GM18519 (cell line): ENCODE measurements around the gene COBL.

Source experiments
- ATAC-seq: cut with Tn5 transposase; IDR thresholded peaks from one replicate; pipeline ENCODE4 v1.9.1; 2021; ENCODE audit warnings: mild to moderate bottlenecking, moderate library complexity; ENCODE audit not compliant: unreplicated experiment, low FRiP score

COBL gene

GRCh38 chr7:51158742-51159445 is 157.7 kb downstream of the COBL start:
- ATAC-seq, result no peak

GRCh38 chr7:51158211-51158610 is 158.4 kb downstream of the COBL start:
- no peak for ATAC-seq

GRCh38 chr7:51154201-51154600 is 162.4 kb downstream of the COBL start:
- no peak for ATAC-seq

- ATAC-seq, result no peak
Observed at GRCh38 chr7:51152706-51153200, 163.9 kb downstream of the COBL start.

- no peak for ATAC-seq
Observed at GRCh38 chr7:51151455-51151854, 165.2 kb downstream of the COBL start.

- no peak for ATAC-seq
Observed at GRCh38 chr7:51150193-51150592, 166.4 kb downstream of the COBL start.

GRCh38 chr7:51148216-51148615 is 168.4 kb downstream of the COBL start:
- ATAC-seq, result no peak

- ATAC-seq, result no peak
Observed at GRCh38 chr7:51146816-51147586, 169.6 kb downstream of the COBL start.

GRCh38 chr7:51144178-51144577 is 172.4 kb downstream of the COBL start:
- no peak for ATAC-seq

GRCh38 chr7:51142741-51143385 is 173.7 kb downstream of the COBL start:
- no peak for ATAC-seq

GRCh38 chr7:51141451-51142003 is 175.1 kb downstream of the COBL start:
- no peak for ATAC-seq

GRCh38 chr7:51140199-51141164 is 176.1 kb downstream of the COBL start:
- ATAC-seq, result no peak

GRCh38 chr7:51139796-51140195 is 176.8 kb downstream of the COBL start:
- no peak for ATAC-seq

- ATAC-seq, result no peak
Observed at GRCh38 chr7:51138123-51139085, 178.2 kb downstream of the COBL start.

- ATAC-seq, result no peak
Observed at GRCh38 chr7:51135576-51135975, 181.0 kb downstream of the COBL start.

GRCh38 chr7:51134013-51134441 is 182.6 kb downstream of the COBL start:
- no peak for ATAC-seq

GRCh38 chr7:51132661-51133060 is 183.9 kb downstream of the COBL start:
- no peak for ATAC-seq

- no peak for ATAC-seq
Observed at GRCh38 chr7:51129527-51130472, 186.8 kb downstream of the COBL start.
